A549 (cell line): ENCODE data around the gene CCL7.

Experiments used
- CEBPB ChIP-seq, 2 experiments: fragments of >200 bp in 1 of 2; sonication (Bioruptor Twin) in 1 of 2; formaldehyde crosslinking in 1 of 2; IDR thresholded peaks; 2 replicates each; pipeline ENCODE4 v1.6.1; 2012 to 2016
- CTCF ChIP-seq: fragments of >200 bp; sonication (Bioruptor Twin); formaldehyde crosslinking; IDR thresholded peaks from 3 replicates; pipeline ENCODE4 v1.5.1; 2016
- EP300 ChIP-seq, 2 experiments: fragments of >200 bp; sonication (Bioruptor Twin); formaldehyde crosslinking; IDR thresholded peaks; 2 replicates in 1 of 2; 3 replicates in 1 of 2; pipeline ENCODE4 v1.6.1; 2016 to 2017
- FOSB ChIP-seq: fragments of 250-450 bp; sonication (Bioruptor Pico); IDR thresholded peaks from 2 replicates; pipeline ENCODE4 v1.5.0; 2020; ENCODE audit warnings: mild to moderate bottlenecking, moderate library complexity
- FOSL2 ChIP-seq, 2 experiments: fragments of 450-650 bp in 1 of 2; fragments of >200 bp in 1 of 2; sonication (Bioruptor Twin) in 1 of 2; formaldehyde crosslinking; IDR thresholded peaks; 2 replicates each; pipeline versions ENCODE4 v1.5.0 to v1.6.1; 2016 to 2020; ENCODE audit warnings: mild to moderate bottlenecking in 1 of 2, moderate library complexity in 1 of 2
- HES2 ChIP-seq: fragments of >200 bp; sonication (Bioruptor Twin); formaldehyde crosslinking; IDR thresholded peaks from 2 replicates; pipeline ENCODE4 v1.6.1; 2016
- KDM1A ChIP-seq: fragments of 200-600 bp; sonication (generic); IDR thresholded peaks from 2 replicates; pipeline ENCODE4 v1.6.1; 2016; ENCODE audit warnings: low read depth, mild to moderate bottlenecking
- KDM5A ChIP-seq: fragments of 200-600 bp; sonication (generic); IDR thresholded peaks from 2 replicates; pipeline ENCODE4 v1.6.1; 2016; ENCODE audit warnings: antibody characterized with exemption, mild to moderate bottlenecking
- MAFK ChIP-seq: fragments of 450-650 bp; IDR thresholded peaks from 2 replicates; pipeline ENCODE4 v1.6.1; 2014; ENCODE audit not compliant: partially characterized antibody
- MAX ChIP-seq: IDR thresholded peaks from 2 replicates; pipeline ENCODE4 v1.6.1; 2012
- PBX3 ChIP-seq: IDR thresholded peaks from 2 replicates; pipeline ENCODE4 v1.6.1; 2012
- POLR2A ChIP-seq: IDR thresholded peaks from 2 replicates; pipeline ENCODE4 v1.6.1; 2012; ENCODE audit warnings: mild to moderate bottlenecking, low read length
- REST ChIP-seq: fragments of 200-600 bp; sonication (generic); IDR thresholded peaks from 2 replicates; pipeline ENCODE4 v1.6.1; 2016; ENCODE audit warnings: antibody characterized with exemption, mild to moderate bottlenecking, moderate library complexity

- TF ChIP-seq MAFK (no peak), CTCF (no peak), PBX3 (no peak), KDM1A (no peak), REST (peak; percentile 70; the same call in 1 of the 2 replicates), POLR2A (no peak), MAX (no peak), CEBPB (IDR thresholded peaks at IDR 0.05) (no peak), FOSL2 (IDR thresholded peaks at IDR 0.05) (no peak), FOSL2 (CRISPR knock-in tag; IDR thresholded peaks at IDR 0.05) (0 out of 2 replicates have a peak, but pooled peaks have one; percentile 9), KDM5A (no peak), EP300 (IDR thresholded peaks at IDR 0.05) (no peak), HES2 (no peak), FOSB (CRISPR knock-in tag) (no peak)
These were observed 21.8 kb downstream of the CCL7 start for GRCh38 chr17:34291721-34292348.
